ENCODE results near the gene TOR1AIP1. TPM values are rescaled to one million over a fixed set of nuclear protein-coding genes. Genes with fewer than 3 reads are reported as not detected.

Gene TOR1AIP1
- polyA plus RNA-seq, 2 of the 4 experiments (the other 2 are of a cell fraction), result 31.3 to 38.4 TPM

GRCh38 chr1:179877586-179878265 lies 4.4 kb upstream of the TOR1AIP1 start, which contains the start of gene TOR1AIP2 (continued):
- TF ChIP-seq CBX2 (IDR thresholded peaks at IDR 0.05; ENCODE audit: borderline replicate concordance, low read depth) (no peak), HOXA7 (CRISPR knock-in tag; IDR thresholded peaks at IDR 0.05) (no peak), BCL3 (IDR thresholded peaks at IDR 0.05) (peak; percentile 84), JUNB (IDR thresholded peaks at IDR 0.05) (no peak), PBX3 (IDR thresholded peaks at IDR 0.05) (no peak), SREBF2 (IDR thresholded peaks at IDR 0.05) (no peak), ZSCAN20 (CRISPR knock-in tag; IDR thresholded peaks at IDR 0.05) (no peak), TFCP2L1 (CRISPR knock-in tag; IDR thresholded peaks at IDR 0.05) (no peak), RFX5 (IDR thresholded peaks at IDR 0.05) (no peak), BHLHE40 (IDR thresholded peaks at IDR 0.05; ENCODE audit: low read depth, low read length) (no peak), GATA3 (IDR thresholded peaks at IDR 0.05; ENCODE audit: borderline replicate concordance) (no peak), MAFK (IDR thresholded peaks at IDR 0.05; ENCODE audit: partially characterized antibody) (no peak), HES2 (IDR thresholded peaks at IDR 0.05) (no peak), NR3C1 (IDR thresholded peaks at IDR 0.05) (no peak), ATOH8 (CRISPR knock-in tag; IDR thresholded peaks at IDR 0.05; ENCODE audit: low read depth) (no peak), USF2 (IDR thresholded peaks at IDR 0.05) (no peak), FOXS1 (CRISPR knock-in tag; IDR thresholded peaks at IDR 0.05) (no peak), HEYL (CRISPR knock-in tag; IDR thresholded peaks at IDR 0.05) (no peak), PHF8 (IDR thresholded peaks at IDR 0.05; ENCODE audit: borderline replicate concordance, low read depth) (peak; percentile 98)

- 82% methylated on average over 2 of the region's 2 CpGs for WGBS (ENCODE audit: missing lambda C conversion rate)
- TF ChIP-seq NFE2L2 (conservative IDR thresholded peaks at IDR 0.05; ENCODE audit: low read length) (no peak), MAFK (IDR thresholded peaks at IDR 0.05; ENCODE audit: partially characterized antibody) (no peak), CEBPB (IDR thresholded peaks at IDR 0.05) (no peak), RAD21 (conservative IDR thresholded peaks at IDR 0.05 in 1 of 2, IDR thresholded peaks at IDR 0.05 in 1 of 2) (no peak), SMC3 (IDR thresholded peaks at IDR 0.05) (no peak), POLR2AphosphoS2 (conservative IDR thresholded peaks at IDR 0.05; ENCODE audit: low read length) (no peak), HDAC2 (IDR thresholded peaks at IDR 0.05) (no peak), RCOR1 (IDR thresholded peaks at IDR 0.05; ENCODE audit: low read depth, low read length) (no peak), TFCP2L1 (CRISPR knock-in tag; IDR thresholded peaks at IDR 0.05) (no peak), HES2 (IDR thresholded peaks at IDR 0.05) (no peak), ELK1 (IDR thresholded peaks at IDR 0.05; ENCODE audit: low read depth, low read length) (no peak), HOXB13 (CRISPR knock-in tag; IDR thresholded peaks at IDR 0.05; ENCODE audit: low read depth) (no peak), HMGXB4 (CRISPR knock-in tag; IDR thresholded peaks at IDR 0.05; ENCODE audit: borderline replicate concordance) (no peak), ZC3H11A (IDR thresholded peaks at IDR 0.05) (no peak), JUN (IDR thresholded peaks at IDR 0.05) (no peak), TP53 (CRISPR knock-in tag; IDR thresholded peaks at IDR 0.05) (no peak)
- Histone ChIP-seq H3K4me3 (no peak overlapping the region), H3K4me1 (peaks cover 44% of the 10 kb centered on the region), H3K27ac (no peak overlapping the region), H3K4me2 (no peak overlapping the region), H3K9me3 (no peaks in the 10 kb centered on the region)
- DNase-seq (ENCODE audit: low read depth in 1 of 2, low spot score in 1 of 2) (no peak), FAIRE-seq (no peak), ATAC-seq (no peak)
- ChIA-PET CTCF (interaction anchor here (0.6 to 2.9 kb wide), 4 partner anchors 12 to 302 kb away, joined by 3 to 14 read pairs (median 4); partner anchors contain the start of gene CEP350), POLR2A (no interaction called here)
Observed at GRCh38 chr1:179879797-179880196, 2.3 kb upstream of the TOR1AIP1 start.
